OCI-LY1 (cell line): ENCODE results near the gene AMPD3.

ENCODE experiments used
- H2AFZ ChIP-seq: fragments of 200-600 bp; sonication (generic), shearing (Covaris generic); 2 replicates; pipeline ENCODE4 v1.6.0; 2014; ENCODE audit warnings: antibody characterized with exemption, mild to moderate bottlenecking, low read length
- H3F3A ChIP-seq: fragments of 200-600 bp; sonication (generic), shearing (Covaris generic); 2 replicates; pipeline ENCODE4 v1.6.0; 2014; ENCODE audit warnings: mild to moderate bottlenecking, antibody characterized with exemption, low read length, moderate library complexity; ENCODE audit not compliant: insufficient read depth
- H3K27ac ChIP-seq: fragments of 200-600 bp; sonication (generic); 2 replicates; pipeline ENCODE4 v1.5.1; 2014; ENCODE audit warnings: low read length, mixed run types, mild to moderate bottlenecking, low read depth; ENCODE audit not compliant: poor library complexity, severe bottlenecking
- H3K27me3 ChIP-seq: fragments of 200-600 bp; sonication (generic); 2 replicates; pipeline ENCODE4 v1.6.0; 2014; ENCODE audit warnings: antibody characterized with exemption, mild to moderate bottlenecking, low read length, moderate library complexity; ENCODE audit not compliant: insufficient read depth
- H3K36me3 ChIP-seq: fragments of 200-600 bp; sonication (generic); 2 replicates; pipeline ENCODE4 v1.6.1; 2014; ENCODE audit warnings: mild to moderate bottlenecking, antibody characterized with exemption, low read length, moderate library complexity, mixed read lengths; ENCODE audit not compliant: insufficient read depth
- H3K4me1 ChIP-seq: fragments of 200-600 bp; sonication (generic); 2 replicates; pipeline ENCODE4 v1.5.1; 2014; ENCODE audit warnings: mild to moderate bottlenecking, low read length, moderate library complexity; ENCODE audit not compliant: insufficient read depth, severe bottlenecking
- H3K4me2 ChIP-seq: fragments of 200-600 bp; sonication (generic), shearing (Covaris generic); 2 replicates; pipeline ENCODE4 v1.6.1; 2014; ENCODE audit warnings: low read length
- H3K4me3 ChIP-seq: fragments of 200-600 bp; sonication (generic); 2 replicates; pipeline ENCODE4 v1.5.1; 2014; ENCODE audit warnings: low read length, low read depth, mild to moderate bottlenecking, mixed read lengths; ENCODE audit not compliant: poor library complexity, severe bottlenecking
- H3K79me2 ChIP-seq: fragments of 200-600 bp; shearing (Covaris generic); 2 replicates; pipeline ENCODE4 v1.6.1; 2016; ENCODE audit warnings: mixed run types, low read length, mixed read lengths; ENCODE audit not compliant: insufficient read depth
- H3K9ac ChIP-seq: fragments of 200-600 bp; sonication (generic), shearing (Covaris generic); 2 replicates; pipeline ENCODE4 v1.6.1; 2014; ENCODE audit warnings: mild to moderate bottlenecking, low read length, mixed read lengths
- H3K9me2 ChIP-seq: fragments of 200-600 bp; sonication (generic), shearing (Covaris generic); 2 replicates; pipeline ENCODE4 v1.6.1; 2014; ENCODE audit warnings: low read depth, mild to moderate bottlenecking, low read length, mixed read lengths
- H3K9me3 ChIP-seq: fragments of 200-600 bp; shearing (Covaris generic); 2 replicates; pipeline ENCODE4 v1.6.1; 2014; ENCODE audit warnings: low read length, mixed read lengths
- H4K20me1 ChIP-seq: fragments of 200-600 bp; sonication (generic), shearing (Covaris generic); 2 replicates; pipeline ENCODE4 v1.6.0; 2016; ENCODE audit warnings: mild to moderate bottlenecking, low read length; ENCODE audit not compliant: insufficient read depth
- CTCF ChIP-seq: fragments of 200-600 bp; sonication (generic), shearing (Covaris generic); IDR thresholded peaks from 2 replicates; pipeline ENCODE4 v1.5.1; 2017; ENCODE audit warnings: mild to moderate bottlenecking, antibody characterized with exemption, low read length, moderate library complexity, mixed read lengths
- EZH2 ChIP-seq: fragments of 200-600 bp; sonication (generic), shearing (Covaris generic); IDR thresholded peaks from 2 replicates; pipeline ENCODE4 v1.8.0; 2017; ENCODE audit warnings: borderline replicate concordance, mixed run types, mild to moderate bottlenecking, antibody characterized with exemption, low read length, moderate library complexity, mixed read lengths

The AMPD3 gene

GRCh38 chr11:10429526-10429925, 25.5 kb upstream of the AMPD3 start:
- no peak overlapping the region for H2AFZ ChIP-seq

GRCh38 chr11:10432493-10432892, 22.6 kb upstream of the AMPD3 start:
- Histone ChIP-seq H3F3A (no peaks in the 10 kb centered on the region), H3K4me1 (no peaks in the 10 kb centered on the region), H3K9ac (no peak overlapping the region), H3K36me3 (no peaks in the 10 kb centered on the region), H3K4me3 (no peak overlapping the region), H4K20me1 (no peaks in the 10 kb centered on the region), H3K4me2 (no peak overlapping the region), H3K9me2 (no peaks in the 10 kb centered on the region), H3K27ac (no peak overlapping the region), H3K9me3 (no peaks in the 10 kb centered on the region), H2AFZ (no peak overlapping the region), H3K27me3 (no peaks in the 10 kb centered on the region), H3K79me2 (no peaks in the 10 kb centered on the region)
- TF ChIP-seq CTCF = no peak
- TF ChIP-seq EZH2 = no peak

More at GRCh38 chr11:10429526-10429925, 25.5 kb upstream of the AMPD3 start:
- TF ChIP-seq EZH2 (no peak), CTCF (no peak)
- no peaks in the 10 kb centered on the region for H3K9me2 ChIP-seq
- no peaks in the 10 kb centered on the region for H3K36me3 ChIP-seq
- H3K27me3 ChIP-seq = no peaks in the 10 kb centered on the region
- no peaks in the 10 kb centered on the region for H4K20me1 ChIP-seq
- H3K4me1 ChIP-seq = no peaks in the 10 kb centered on the region
- H3K27ac ChIP-seq = no peak overlapping the region
- no peaks in the 10 kb centered on the region for H3F3A ChIP-seq
- H3K4me2 ChIP-seq = no peak overlapping the region
- H3K9me3 ChIP-seq = no peaks in the 10 kb centered on the region
- H3K79me2 ChIP-seq = no peaks in the 10 kb centered on the region
- no peak overlapping the region for H3K9ac ChIP-seq
- no peak overlapping the region for H3K4me3 ChIP-seq

- H3K4me2 ChIP-seq = no peak overlapping the region
- H3K4me1 ChIP-seq = no peaks in the 10 kb centered on the region
- H3K27me3 ChIP-seq = no peaks in the 10 kb centered on the region
- H2AFZ ChIP-seq = no peak overlapping the region
- H3K9me2 ChIP-seq = no peaks in the 10 kb centered on the region
- H3K27ac ChIP-seq = no peak overlapping the region
- TF ChIP-seq EZH2 (no peak), CTCF (no peak)
- H3K9me3 ChIP-seq = no peaks in the 10 kb centered on the region
- H3K4me3 ChIP-seq = no peak overlapping the region
- no peaks in the 10 kb centered on the region for H3F3A ChIP-seq
- H3K9ac ChIP-seq = no peak overlapping the region
- H3K36me3 ChIP-seq = no peaks in the 10 kb centered on the region
- H3K79me2 ChIP-seq = no peaks in the 10 kb centered on the region
- no peaks in the 10 kb centered on the region for H4K20me1 ChIP-seq
Measured at GRCh38 chr11:10432971-10433370, 22.1 kb upstream of the AMPD3 start.
